SKM-1 (cell line): ENCODE measurements around the gene ZNF154.

Experiments
- DNase-seq: peaks from one replicate; lab custom pipeline; 2025; ENCODE audit not compliant: unreplicated experiment; lab: John Stamatoyannopoulos, UW

Gene ZNF154

GRCh38 chr19:57682226-57682766 lies 26.7 kb downstream of the ZNF154 start:
- no peak for DNase-seq

- no peak for DNase-seq
Measured at GRCh38 chr19:57675881-57676280, 33.1 kb downstream of the ZNF154 start.

GRCh38 chr19:57672466-57672865 lies 36.5 kb downstream of the ZNF154 start:
- no peak for DNase-seq

- DNase-seq: no peak
Measured at GRCh38 chr19:57671124-57671895, 37.7 kb downstream of the ZNF154 start.

- DNase-seq: no peak
Measured at GRCh38 chr19:57668635-57669034, 40.4 kb downstream of the ZNF154 start, which contains the start of gene ZSCAN4. Gene ZSCAN4, plus strand, starts transcription at chr19:57668935. Its CDS starts 7,211 bp downstream, at chr19:57676146.

- no peak for DNase-seq
Measured at GRCh38 chr19:57667228-57667627, 41.8 kb downstream of the ZNF154 start.

- no peak for DNase-seq
Measured at GRCh38 chr19:57665261-57665806, 43.7 kb downstream of the ZNF154 start.

- no peak for DNase-seq
Measured at GRCh38 chr19:57664269-57665127, 44.5 kb downstream of the ZNF154 start.

- no peak for DNase-seq
Measured at GRCh38 chr19:57656346-57656745, 52.7 kb downstream of the ZNF154 start.

GRCh38 chr19:57655443-57655842 lies 53.6 kb downstream of the ZNF154 start:
- no peak for DNase-seq

- DNase-seq: no peak
Measured at GRCh38 chr19:57653689-57654088, 55.3 kb downstream of the ZNF154 start.

- no peak for DNase-seq
Measured at GRCh38 chr19:57651654-57651996, 57.4 kb downstream of the ZNF154 start.

- DNase-seq: no peak
Measured at GRCh38 chr19:57648331-57649003, 60.5 kb downstream of the ZNF154 start.
